ENCODE data around the gene MPZL2.

Gene MPZL2

DNA sequence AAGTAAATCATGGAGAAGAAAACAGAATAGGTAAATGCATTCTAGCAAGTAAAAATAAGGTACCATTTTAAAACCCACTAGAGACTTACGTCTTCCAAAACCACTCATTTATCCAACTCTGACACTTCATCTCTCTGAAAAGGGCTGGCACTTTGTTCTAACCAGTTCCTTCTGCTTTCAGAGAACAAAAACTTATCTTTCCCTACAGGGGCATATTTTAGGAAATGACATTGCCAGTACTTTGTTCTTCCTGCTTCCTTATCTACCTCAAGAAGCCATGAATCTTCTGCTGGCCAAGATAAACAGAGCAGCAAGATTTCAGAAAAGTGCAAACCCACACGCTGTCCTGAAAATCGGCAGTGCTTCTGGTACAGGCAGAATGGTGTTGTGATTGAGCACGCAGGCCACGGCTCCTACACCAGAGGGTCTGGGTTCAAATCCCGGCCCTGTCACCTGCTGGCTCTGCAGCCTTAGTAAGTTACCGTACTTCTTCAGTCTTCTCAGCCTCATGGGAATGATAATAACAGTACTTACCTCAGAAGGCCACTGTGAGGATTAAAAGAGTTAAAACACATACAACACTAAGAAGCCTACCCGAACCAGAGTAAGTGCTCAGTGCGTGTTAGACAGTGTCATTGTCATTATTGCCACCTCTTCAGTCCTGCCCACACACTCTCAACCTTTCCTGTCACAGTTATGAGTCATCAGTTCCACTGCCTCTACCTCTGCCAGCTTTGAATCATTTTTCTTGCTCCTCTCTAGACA, 22.9 kb downstream of the MPZL2 start:
- DNase-seq = no peak

DNA sequence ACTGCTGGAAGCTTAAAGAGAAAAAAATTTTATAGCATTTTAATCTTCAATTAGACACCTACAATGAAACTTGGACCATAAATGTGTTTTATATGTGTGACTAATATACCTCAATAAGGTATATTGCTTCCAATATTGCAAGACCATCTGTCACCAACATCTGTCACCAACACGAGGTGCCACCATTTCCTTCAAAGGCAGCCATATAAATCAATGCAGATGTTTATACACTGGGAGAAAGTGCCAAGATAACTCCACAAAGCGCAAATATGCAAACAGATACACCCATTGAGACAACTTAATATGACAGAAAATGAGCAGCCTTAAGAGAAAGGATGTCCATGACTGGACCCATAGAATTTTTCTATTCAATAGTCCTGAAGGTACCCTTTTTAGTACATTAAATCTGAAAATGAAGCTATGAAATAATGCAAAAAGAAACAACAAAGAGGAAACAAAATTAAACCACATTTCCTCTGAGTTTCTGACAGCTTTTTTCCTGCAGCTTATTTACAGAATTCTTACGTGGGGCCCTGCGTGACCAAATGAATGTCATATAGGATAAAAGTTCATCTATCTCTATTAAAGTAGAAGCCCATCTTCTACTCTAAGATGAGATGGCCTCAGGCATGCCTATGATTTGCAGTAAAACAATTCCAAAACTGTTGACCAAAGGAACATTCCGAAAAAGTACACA, 24.4 kb downstream of the MPZL2 start:
- DNase-seq = no peak

DNA sequence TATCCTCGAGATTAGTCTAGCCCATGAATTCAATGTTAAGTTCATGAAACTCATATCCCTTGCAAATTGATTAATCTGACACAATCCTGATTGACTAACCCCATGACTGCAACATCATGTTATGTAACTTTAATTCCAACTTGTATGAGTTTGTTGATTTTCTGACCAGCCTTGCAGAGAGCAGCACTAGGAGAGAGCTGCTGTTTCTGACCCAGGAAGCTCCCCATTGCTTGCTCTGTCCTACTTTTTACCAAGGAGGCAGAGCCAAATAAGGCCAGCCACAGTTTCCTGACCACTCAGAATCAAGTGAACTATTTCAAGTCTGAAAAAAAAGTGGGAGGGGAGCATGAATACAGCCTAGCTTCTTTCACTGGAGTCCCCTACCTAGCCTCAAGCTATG, 25.2 kb downstream of the MPZL2 start:
- DNase-seq = no peak

DNA sequence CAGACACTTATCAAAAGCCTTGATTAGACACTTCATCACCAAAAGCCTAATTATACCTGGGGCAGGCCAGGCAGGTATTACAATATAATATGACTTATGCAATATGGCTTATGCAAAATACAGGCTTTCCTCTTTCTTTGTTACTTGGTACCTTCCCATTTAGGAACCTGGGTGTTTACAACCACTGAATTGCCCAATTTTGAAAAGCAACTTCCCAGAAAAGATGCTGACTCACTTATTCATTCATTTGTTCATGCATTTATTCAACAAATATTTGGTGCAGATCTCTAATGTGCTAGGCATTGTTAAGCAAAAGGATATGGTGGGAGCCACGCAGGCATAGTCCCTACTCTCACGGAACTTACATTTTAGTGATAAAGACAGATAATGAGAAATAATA, 25.7 kb downstream of the MPZL2 start:
- no peak for DNase-seq

DNA sequence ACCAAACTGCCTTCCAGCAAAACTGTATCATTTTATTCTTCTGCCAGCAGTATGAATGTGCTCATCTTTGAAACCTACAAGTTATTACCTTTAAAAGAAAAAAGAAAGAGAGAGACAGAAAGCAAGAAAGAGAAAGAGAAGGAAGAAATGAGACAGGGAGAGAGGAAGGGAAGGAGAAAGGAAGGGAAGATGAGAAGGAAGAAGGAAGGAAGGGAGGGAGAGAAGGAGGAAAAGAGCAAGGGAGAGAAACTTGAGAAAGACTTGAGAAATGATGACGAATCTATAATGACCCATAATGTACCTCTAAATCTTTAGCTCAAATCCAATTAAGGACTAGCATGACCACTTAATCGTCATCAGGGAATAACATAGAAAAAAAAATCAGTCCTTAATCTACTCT, 27.9 kb downstream of the MPZL2 start:
- no peak for DNase-seq

DNA sequence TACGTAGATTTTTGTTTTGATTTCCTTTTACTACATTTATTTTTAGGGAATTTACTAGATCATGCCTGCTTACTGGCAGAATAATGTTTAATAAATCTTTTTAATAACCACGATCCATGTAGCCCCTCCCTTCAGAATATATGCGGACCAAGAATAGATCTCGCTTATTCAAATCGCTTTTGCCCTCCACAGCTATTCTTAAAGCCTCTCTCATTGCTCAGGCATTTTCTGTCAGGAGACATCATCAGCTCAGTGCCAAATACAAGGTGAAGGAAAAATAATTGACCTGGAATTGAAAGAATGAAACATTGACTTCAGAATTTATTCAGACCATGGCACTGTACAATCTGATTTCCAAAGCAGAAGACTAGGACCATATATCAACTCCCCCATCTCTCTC, 29.3 kb downstream of the MPZL2 start:
- DNase-seq = no peak

DNA sequence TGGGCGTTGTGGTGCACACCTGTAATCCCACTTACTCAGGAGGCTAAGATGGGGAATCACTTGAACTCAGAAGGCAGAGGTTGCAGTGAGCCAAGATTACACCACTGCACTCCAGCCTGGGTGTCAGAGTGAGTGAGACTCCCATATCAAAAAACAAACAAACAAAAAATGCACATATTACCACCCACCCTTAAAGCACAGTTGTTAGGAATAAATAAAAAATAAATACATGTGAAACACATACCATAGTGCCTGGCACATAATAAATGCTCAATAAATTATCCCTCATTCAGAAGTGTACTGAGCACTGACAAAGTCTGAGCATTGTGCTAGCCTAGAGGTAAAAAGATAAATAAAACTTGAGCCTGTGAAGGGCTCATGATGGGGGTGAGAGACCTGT, 30.2 kb downstream of the MPZL2 start:
- DNase-seq = no peak

DNA sequence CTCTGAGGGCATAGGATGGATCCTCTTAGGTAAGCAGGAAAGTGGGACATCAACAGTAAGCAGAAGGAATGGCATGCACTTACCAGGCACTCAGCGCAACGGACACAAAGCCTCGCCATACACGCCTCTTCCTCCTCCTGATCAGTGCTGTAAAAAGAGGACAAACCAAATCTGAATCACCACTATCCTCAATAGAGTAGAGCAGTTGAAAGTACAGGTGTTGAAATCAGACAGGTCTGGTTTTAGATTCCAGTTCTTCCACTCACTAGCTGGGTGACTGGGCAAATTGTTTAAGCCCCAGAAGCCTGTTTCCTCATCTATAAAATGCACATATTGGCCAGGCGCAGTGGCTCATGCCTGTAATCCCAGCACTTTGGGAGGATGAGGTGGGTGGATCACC, 30.7 kb downstream of the MPZL2 start:
- no peak for DNase-seq

DNA sequence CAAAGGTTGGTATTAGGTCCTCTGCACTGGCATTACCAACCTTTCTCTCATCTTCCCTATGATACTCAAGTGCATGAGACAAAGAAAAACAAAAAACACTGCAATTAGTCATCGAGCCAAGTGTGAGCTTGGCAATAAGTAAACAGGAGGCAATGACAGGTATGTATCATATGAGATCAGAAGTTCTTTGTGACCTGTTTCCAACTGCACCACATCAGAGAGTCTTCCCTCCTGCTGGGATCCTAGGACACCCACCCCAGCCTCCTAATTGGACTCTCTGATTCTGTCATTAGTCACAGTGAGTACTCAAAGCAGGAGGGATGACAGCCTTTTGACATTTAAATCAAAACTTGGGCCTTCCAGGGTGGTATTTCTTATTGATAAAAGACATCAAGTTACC, 31.4 kb downstream of the MPZL2 start:
- no peak for DNase-seq

DNA sequence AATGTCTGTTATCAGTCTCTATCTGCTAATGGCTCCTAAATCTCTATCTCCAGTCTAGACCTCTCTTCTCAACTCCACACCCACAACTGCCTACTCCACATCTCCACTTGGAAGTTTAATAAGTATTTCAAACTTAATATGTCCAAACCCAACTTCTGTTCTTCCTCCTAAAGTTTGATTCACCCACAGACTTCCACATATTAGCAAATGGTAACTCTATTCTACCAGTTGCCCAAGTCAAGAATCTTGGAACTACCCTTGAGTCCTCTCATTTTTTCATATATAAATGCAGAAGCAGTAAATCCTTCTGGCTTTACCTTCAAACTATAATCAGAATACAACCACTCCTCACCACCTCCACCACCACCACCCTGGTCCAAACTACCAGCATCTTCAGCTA, 32.6 kb downstream of the MPZL2 start:
- no peak for DNase-seq

DNA sequence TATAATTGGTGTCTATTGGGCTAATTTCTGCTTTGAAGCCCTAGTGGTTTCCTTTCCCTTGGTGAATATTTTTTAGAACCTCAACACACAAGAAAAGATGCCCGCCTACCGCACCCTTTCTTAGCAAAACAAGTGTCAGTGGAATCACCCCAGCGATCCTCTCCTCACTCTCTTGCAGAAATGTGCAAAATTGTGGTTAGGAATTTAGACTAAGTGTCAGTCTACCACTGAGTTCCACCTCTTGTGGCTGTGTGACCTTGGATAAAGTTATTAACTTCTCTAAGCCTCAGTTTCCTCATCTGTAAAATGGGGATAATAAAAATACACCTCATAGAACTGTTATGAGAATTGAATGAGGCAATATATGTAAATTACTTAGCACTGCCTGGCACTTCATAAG, 34.0 kb downstream of the MPZL2 start:
- DNase-seq = no peak

DNA sequence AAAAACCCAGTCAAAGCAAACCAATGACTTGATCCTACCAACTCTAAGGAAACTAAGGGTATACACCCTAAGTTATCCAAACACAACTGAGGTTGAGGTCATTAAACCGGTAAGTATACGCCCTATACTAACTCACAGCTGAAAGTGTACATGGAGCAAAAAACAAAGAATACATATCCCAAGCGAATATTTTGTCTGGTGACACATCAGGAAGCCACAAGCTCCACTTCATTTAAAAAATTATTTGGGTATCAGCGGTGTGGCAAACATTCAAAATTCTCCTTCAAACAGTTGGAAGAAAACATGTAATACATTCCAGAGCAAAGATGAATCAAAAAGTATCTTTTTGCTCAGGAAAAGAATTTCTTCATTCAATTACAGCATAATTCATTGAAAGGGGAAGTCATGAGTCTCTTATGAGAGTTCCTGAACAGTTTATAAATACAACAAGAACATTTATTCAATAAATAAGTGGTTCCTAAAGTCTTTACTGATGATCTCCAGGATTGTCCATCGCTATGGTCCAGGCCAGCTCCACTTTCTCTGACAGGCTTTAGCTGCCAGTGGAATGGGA, 34.7 kb downstream of the MPZL2 start:
- DNase-seq = no peak

DNA sequence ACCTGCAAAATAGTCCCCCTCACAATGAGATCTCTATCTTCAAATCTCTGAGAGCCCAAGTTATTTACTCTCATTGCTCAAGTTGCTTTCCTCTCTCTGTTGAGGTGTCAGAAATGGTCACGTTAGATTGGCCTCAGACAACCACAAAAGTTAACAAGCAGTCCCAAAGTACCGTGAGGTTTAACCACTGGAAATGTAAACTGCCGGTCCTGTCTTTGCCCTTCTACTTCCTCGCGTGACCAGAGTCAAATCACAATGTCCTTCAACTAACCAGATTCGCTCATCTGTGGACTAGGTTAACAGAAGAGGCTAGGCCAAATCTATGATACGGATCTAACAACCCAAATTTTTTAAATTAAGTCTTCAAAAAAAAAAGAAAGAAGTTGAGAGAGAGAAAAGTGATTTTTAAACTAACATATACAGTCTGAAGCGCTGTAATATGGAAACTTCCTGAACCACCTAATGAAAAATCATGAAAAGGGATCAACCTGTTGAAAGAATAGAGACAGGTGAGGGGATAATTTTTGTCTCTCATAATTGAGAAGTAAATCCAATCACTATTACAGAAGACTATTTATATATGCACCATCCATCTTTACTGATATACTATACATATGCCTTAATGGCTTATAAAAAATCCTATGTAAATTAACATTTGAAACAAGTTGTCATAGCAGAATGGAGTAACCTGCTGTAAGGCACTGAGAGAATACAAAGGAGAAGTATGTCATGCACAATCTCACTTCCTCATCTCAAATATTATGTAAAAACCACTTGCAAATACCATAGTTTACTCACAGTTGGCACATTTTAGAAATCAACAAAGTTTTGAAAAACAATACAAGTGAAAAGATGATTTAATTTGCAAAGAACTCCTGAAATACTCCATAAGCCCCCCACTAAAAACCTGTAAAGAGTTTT, 36.0 kb downstream of the MPZL2 start:
- no peak for DNase-seq

DNA sequence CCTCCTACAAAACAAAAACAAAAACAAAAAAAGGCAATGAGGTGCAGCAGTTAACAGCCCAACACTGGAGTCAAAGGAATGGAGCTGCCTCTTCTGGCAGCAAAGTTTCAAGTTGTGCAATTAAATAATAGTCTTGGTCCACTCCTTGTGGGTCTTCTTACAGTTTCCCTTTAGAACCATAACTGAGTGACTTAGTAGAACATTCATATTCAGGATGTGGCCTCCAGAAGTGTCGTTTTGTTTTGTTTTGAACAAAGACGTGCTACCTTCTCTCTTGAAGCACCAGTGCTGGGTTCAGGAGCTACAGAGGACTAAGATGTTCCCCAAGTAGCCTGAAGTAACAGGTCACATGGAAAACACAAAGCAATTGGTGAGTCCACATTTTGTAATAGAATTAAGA, 37.3 kb downstream of the MPZL2 start:
- DNase-seq = no peak

DNA sequence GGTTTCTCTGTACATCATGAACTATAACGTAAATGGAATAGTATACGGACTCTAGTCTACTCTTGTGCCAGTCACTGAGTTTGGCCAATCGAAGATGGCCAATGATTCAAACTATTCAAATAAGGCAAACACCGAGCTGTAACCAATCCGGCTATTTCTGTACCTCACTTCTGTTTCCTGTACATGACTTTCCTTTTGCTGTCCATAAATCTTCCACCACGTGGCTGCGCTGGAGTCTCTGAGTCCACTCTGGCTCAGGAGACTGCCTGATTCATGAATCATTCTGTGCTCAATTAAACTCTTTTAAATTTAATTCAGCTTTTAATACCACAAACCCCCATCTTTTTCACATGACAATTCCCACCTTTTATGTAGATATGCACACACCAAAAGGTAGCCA, 37.8 kb downstream of the MPZL2 start:
- DNase-seq = no peak

DNA sequence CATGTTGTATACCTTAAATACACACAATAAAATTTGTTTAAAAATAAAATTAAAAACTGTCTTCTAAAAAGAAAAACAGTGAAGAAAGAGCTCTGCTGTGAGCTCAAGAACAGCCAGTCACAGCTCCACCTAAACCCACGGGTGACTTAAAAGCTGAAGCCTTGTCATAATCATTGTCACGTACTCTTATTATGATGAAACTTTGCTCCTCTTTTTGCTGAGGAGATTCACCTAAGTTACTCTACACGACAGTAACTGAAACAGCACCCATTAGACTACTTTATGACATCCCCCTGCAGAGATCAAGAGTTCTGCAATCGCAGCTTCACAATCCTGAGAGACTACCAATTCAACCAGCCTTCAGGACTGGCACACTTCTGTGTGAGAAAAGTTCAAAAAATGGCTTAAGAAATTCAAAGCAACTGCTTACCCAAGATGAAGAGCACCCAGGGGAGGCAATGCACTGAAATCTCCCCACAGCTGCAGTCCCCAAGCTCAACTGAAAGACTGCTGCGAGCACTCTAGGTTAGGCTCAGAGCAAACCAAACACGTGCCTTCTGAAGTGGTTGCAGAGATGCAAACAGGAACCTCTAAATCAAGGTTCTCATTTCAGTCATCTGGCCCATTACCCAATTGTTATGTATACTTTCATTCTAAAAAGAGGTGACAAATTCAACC, 39.4 kb downstream of the MPZL2 start, which contains the start of gene JAML:
Gene JAML, minus strand, starts transcription at position 501 of the 678 bp plus-strand sequence. CDS start 10,145 bp downstream, outside the sequence.
- DNase-seq = no peak

DNA sequence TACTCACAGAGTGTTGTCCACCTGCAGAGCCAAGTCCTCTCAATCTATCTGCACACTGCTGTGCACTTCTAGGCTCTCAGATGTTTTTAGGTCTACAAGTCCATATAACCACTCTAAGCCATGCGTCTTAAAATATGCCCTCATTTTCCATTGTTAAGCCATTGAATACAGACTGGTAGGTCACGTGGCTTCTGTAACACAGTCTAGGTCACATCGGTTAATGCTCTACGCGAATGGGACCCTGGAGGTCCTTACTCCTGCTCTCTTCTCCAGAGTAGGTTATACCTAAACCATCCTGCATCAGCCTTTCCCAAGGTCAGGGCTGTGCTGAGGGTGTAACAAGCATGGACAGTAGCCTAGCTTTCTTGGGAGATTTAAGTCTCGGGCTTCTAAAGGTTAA, 40.1 kb downstream of the MPZL2 start:
- DNase-seq = no peak

DNA sequence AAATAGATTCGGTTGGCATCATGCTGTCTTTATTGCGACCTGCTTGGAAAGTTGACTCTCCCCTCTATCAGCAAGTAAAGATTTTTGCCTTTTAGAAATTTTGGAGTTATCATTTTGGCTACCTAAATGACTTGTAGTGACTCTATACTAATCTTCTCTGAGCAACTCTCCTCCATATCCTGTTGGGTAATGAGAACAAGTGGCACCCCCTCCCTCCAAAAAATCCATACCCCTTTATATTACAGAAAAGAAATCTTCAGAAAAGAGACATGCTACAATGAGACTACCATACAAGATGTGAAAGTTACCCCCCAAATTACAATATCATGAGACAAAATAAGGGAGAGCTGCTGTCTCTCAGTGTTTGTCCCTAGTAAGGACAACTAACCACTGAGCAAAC, 40.5 kb downstream of the MPZL2 start:
- no peak for DNase-seq

DNA sequence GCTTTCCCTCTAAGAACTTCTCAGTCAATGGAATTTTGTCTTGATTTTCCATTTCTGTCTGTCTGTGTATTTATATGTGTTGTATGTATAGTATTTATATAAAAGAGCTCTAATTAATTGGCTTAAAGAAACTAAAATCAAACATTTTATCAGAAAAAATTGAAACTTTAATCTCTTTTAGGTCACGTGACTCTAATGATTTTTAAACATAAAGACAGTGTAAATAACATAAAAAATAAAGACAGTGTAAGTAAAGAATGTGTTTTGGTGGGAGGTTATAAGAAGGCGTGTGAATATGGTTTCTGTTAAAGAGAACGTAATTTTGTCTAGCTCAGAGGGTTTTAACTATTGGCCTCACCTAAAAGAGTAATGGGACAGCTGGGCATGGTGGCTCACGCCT, 41.7 kb downstream of the MPZL2 start:
- no peak for DNase-seq

DNA sequence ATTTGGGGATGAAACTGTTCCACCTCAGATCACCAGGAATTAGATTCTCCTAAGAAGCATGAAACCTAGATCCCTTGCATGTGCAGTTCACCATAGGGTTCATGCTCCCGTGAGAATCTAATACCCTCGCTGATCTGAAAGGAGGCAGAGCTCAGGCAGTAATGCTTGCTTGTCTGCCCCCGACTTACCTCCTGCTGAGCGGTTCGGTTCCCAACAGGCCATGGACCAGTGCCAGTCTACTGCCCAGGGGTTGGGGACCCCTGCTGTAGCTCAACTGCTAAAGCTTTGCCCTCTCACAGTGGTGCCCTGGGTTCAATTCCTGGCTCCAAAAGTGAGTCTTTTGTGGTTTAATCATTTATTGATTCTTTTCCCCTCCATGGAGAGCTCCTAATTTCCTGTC, 42.7 kb downstream of the MPZL2 start:
- no peak for DNase-seq

DNA sequence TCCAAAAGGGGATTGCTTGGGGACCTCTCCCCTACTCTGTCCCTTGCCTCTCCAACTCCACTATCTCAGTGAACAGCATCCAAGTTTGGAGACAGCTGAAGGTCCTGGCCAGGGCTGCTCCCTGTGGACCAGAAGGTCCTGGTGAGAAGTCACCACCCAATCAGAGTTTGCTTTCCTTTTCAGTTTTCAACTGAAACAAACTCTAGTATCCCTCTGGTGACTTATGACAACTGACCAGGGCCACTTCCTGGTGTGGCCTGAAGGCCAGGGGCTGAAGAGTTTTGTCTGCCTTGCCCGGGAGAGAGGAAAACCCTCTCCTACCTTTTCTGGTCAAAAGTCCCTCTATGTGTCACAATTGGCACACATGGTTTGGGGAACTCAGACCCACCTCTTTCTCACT, 44.4 kb downstream of the MPZL2 start:
- no peak for DNase-seq

DNA sequence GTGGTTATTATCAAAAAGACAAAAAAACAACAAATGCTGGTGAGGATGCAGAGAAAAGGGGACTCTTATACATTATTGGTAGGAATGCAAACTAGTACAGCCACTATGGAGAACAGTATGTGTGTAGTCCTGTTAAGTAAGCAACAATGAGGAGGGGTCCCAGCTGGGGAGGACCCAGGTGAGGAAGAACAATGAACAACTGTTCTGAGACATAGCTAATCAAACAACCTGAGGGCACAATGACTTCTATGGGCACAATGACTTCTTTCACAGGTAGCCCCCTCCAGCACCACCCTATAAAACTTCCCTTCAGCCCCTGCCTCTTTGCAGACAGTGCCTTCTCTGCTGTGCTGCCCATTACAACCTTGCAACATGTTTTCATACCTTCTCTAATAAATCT, 44.9 kb downstream of the MPZL2 start:
- no peak for DNase-seq

DNA sequence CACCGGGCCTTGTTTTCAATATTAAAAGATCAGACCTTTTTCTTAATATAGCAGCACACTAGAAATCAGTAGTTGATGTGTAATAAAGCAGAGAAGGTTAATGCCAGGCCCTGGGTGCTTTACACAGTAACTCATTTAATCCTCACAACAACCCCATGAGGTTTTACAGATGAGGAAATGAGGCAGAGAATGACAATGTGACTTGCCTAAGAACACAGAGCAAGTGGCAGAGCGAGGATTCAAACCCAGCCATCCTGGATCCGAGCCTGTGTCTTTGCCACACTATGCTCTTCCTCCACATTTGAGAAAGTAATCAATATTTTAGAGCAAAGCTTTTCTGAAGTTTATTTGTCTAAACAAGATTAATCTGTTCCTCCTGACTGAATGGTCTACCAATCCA, 46.5 kb downstream of the MPZL2 start:
- no peak for DNase-seq

Data from NCI-H748 treated with DMSO at 0.1 percent for 48 hours (cell line).